Smooth muscle cell (in vitro differentiated cells): ENCODE results near the gene CENPS. TPM values are rescaled to one million over a fixed set of nuclear protein-coding genes. Genes with fewer than 3 reads are reported as not detected.
A peak's percentile ranks its signal among the peaks of the same experiment; 100 is the strongest.
"Not testable (repeated sequence)": the region's sequence is repeated elsewhere in the genome, so short reads cannot be mapped to it uniquely, and the experiment has no call there.

Source experiments
- DNase-seq: peaks from one replicate; lab custom pipeline; 2025; ENCODE audit not compliant: unreplicated experiment; lab: John Stamatoyannopoulos, UW
- H2AFZ ChIP-seq: fragments of 200-600 bp; sonication (generic); 2 replicates; pipeline ENCODE4 v1.6.0; 2016; ENCODE audit warnings: antibody characterized with exemption, low read depth, mild to moderate bottlenecking
- H3F3A ChIP-seq: fragments of 200-600 bp; sonication (generic); 2 replicates; pipeline ENCODE4 v1.6.0; 2017; ENCODE audit warnings: antibody characterized with exemption, low read depth
- H3K27ac ChIP-seq: fragments of 200-600 bp; sonication (generic); 2 replicates; pipeline ENCODE4 v1.5.1; 2016; ENCODE audit warnings: low read depth, mild to moderate bottlenecking
- H3K27me3 ChIP-seq: fragments of 200-600 bp; sonication (generic); 2 replicates; pipeline ENCODE4 v1.6.1; 2016; ENCODE audit warnings: low read depth, mild to moderate bottlenecking
- H3K36me3 ChIP-seq: fragments of 200-600 bp; sonication (generic); 2 replicates; pipeline ENCODE4 v1.5.1; 2016; ENCODE audit warnings: low read depth
- H3K4me1 ChIP-seq: fragments of 200-600 bp; sonication (generic); 2 replicates; pipeline ENCODE4 v1.5.1; 2016; ENCODE audit warnings: low read depth
- H3K4me2 ChIP-seq: fragments of 200-600 bp; sonication (generic); 2 replicates; pipeline ENCODE4 v1.6.0; 2016; ENCODE audit warnings: mild to moderate bottlenecking
- H3K4me3 ChIP-seq: fragments of 200-600 bp; sonication (generic); 2 replicates; pipeline ENCODE4 v1.5.1; 2016; ENCODE audit warnings: mild to moderate bottlenecking
- H3K79me2 ChIP-seq: fragments of 200-600 bp; sonication (generic); 2 replicates; pipeline ENCODE4 v1.6.0; 2016; ENCODE audit warnings: low read depth, mild to moderate bottlenecking
- H3K9ac ChIP-seq: fragments of 200-600 bp; sonication (generic); 2 replicates; pipeline ENCODE4 v1.6.0; 2016; ENCODE audit warnings: low read depth
- H3K9me3 ChIP-seq: fragments of 200-600 bp; sonication (generic); replicated peaks from 2 replicates; pipeline ENCODE4 v1.5.1; 2016; ENCODE audit warnings: low read depth
- H4K20me1 ChIP-seq: fragments of 200-600 bp; sonication (generic); 2 replicates; pipeline ENCODE4 v1.6.0; 2016; ENCODE audit warnings: low read depth
- CTCF ChIP-seq: fragments of 200-600 bp; sonication (generic); IDR thresholded peaks from 2 replicates; pipeline ENCODE4 v1.5.1; 2017; ENCODE audit warnings: borderline replicate concordance, mild to moderate bottlenecking, antibody characterized with exemption; ENCODE audit not compliant: insufficient read depth, poor library complexity, severe bottlenecking
- WGBS: methylation state at CpG from one replicate; pipeline ENCODE4 v1.1.7; 2016; ENCODE audit warnings: low lambda C conversion rate; 5-methylcytosine and 5-hydroxymethylcytosine counted together
- polyA plus RNA-seq: library from polyadenylated mRNA; unstranded; fragments of >200 nt; fragmentation: Nextera tagmentation; extraction: Ambion mirVana; gene quantifications from 2 replicates; pipeline ENCODE4 v1.2.1, GENCODE V29; 2016
- total RNA-seq: library from RNA; depleted of rRNA; stranded (reverse); fragments of >200 nt; gene quantifications from 2 replicates; pipeline ENCODE4 v1.2.3, GENCODE V29; 2014

CENPS gene
- total and polyA plus RNA-seq, 2 experiments from 2014 or later, result 7.6 to 16.3 TPM

GRCh38 chr1:10450836-10451235, 20.6 kb downstream of the CENPS start:
- DNase-seq, result no peak
- Histone ChIP-seq H3K4me1 (peaks cover 11% of the 10 kb centered on the region), H3K79me2 (no peaks in the 10 kb centered on the region), H3K36me3 (no peaks in the 10 kb centered on the region), H3F3A (no peaks in the 10 kb centered on the region), H3K27me3 (no peaks in the 10 kb centered on the region), H3K4me2 (peak overlapping the region; percentile 79), H4K20me1 (no peaks in the 10 kb centered on the region), H3K4me3 (peak overlapping the region; percentile 11), H3K9ac (no peak overlapping the region), H2AFZ (no peak overlapping the region), H3K27ac (no peak overlapping the region), H3K9me3 (no peaks in the 10 kb centered on the region)
- TF ChIP-seq CTCF, result no peak
- 65% methylated on average over 6 of the region's 6 CpGs for WGBS

GRCh38 chr1:10451287-10451686, 21.1 kb downstream of the CENPS start:
- WGBS, result 16% methylated on average over 10 of the region's 10 CpGs
- no peaks in the 10 kb centered on the region for H3K9me3 ChIP-seq
- H3K4me2 ChIP-seq, result peak overlapping the region; percentile 79
- no peaks in the 10 kb centered on the region for H3F3A ChIP-seq
- H3K4me1 ChIP-seq, result peaks cover 11% of the 10 kb centered on the region
- no peak overlapping the region for H3K9ac ChIP-seq
- H3K27me3 ChIP-seq, result no peaks in the 10 kb centered on the region
- DNase-seq, result no peak
- H2AFZ ChIP-seq, result no peak overlapping the region
- no peaks in the 10 kb centered on the region for H4K20me1 ChIP-seq
- peak overlapping the region; percentile 11 for H3K4me3 ChIP-seq
- no peaks in the 10 kb centered on the region for H3K79me2 ChIP-seq
- TF ChIP-seq CTCF, result no peak
- no peak overlapping the region for H3K27ac ChIP-seq
- H3K36me3 ChIP-seq, result no peaks in the 10 kb centered on the region

GRCh38 chr1:10456048-10456447, 25.8 kb downstream of the CENPS start:
- Histone ChIP-seq H3K4me2 (no peak overlapping the region), H3K79me2 (no peaks in the 10 kb centered on the region), H3K9ac (no peak overlapping the region), H3F3A (no peaks in the 10 kb centered on the region), H3K36me3 (no peaks in the 10 kb centered on the region), H3K27ac (no peak overlapping the region), H3K4me1 (peaks cover 7% of the 10 kb centered on the region), H3K9me3 (no peaks in the 10 kb centered on the region), H3K4me3 (no peak overlapping the region), H2AFZ (no peak overlapping the region), H4K20me1 (peaks cover 4% of the 10 kb centered on the region), H3K27me3 (no peaks in the 10 kb centered on the region)
- no peak for TF ChIP-seq CTCF
- DNase-seq, result no peak
- 84% methylated on average over 5 of the region's 5 CpGs for WGBS

- H2AFZ ChIP-seq, result no peak overlapping the region
- 83% methylated on average over 7 of the region's 7 CpGs for WGBS
These were observed 26.4 kb downstream of the CENPS start for GRCh38 chr1:10456661-10457060.

GRCh38 chr1:10457462-10457861, 27.2 kb downstream of the CENPS start:
- not testable (repeated sequence) for H2AFZ ChIP-seq, H3K79me2 ChIP-seq, H3K4me3 ChIP-seq, H3F3A ChIP-seq, DNase-seq, H3K36me3 ChIP-seq, H3K27me3 ChIP-seq, H3K4me2 ChIP-seq, H3K9me3 ChIP-seq, H3K9ac ChIP-seq, H3K27ac ChIP-seq, H4K20me1 ChIP-seq, H3K4me1 ChIP-seq
- 89% methylated on average over 7 of the region's 7 CpGs for WGBS

More at GRCh38 chr1:10456661-10457060, 26.4 kb downstream of the CENPS start:
- no peak overlapping the region for H3K4me2 ChIP-seq
- TF ChIP-seq CTCF, result no peak
- peaks cover under 1% of the 10 kb centered on the region for H3K4me1 ChIP-seq
- no peaks in the 10 kb centered on the region for H3F3A ChIP-seq
- H3K9ac ChIP-seq, result no peak overlapping the region
- H3K36me3 ChIP-seq, result no peaks in the 10 kb centered on the region
- peaks cover 4% of the 10 kb centered on the region for H4K20me1 ChIP-seq
- H3K4me3 ChIP-seq, result no peak overlapping the region
- no peaks in the 10 kb centered on the region for H3K79me2 ChIP-seq
- no peaks in the 10 kb centered on the region for H3K9me3 ChIP-seq
- no peaks in the 10 kb centered on the region for H3K27me3 ChIP-seq
- H3K27ac ChIP-seq, result peak overlapping the region; percentile 3
- no peak for DNase-seq
